NCI-H510A treated with DMSO at 0.1 percent for 48 hours (cell line): ENCODE results near the gene COX18.
A peak's percentile ranks its signal among the peaks of the same experiment; 100 is the strongest.

Experiments used
- DNase-seq: peaks from one replicate; lab custom pipeline; 2025; lab: John Stamatoyannopoulos, UW

COX18 gene, protein sequence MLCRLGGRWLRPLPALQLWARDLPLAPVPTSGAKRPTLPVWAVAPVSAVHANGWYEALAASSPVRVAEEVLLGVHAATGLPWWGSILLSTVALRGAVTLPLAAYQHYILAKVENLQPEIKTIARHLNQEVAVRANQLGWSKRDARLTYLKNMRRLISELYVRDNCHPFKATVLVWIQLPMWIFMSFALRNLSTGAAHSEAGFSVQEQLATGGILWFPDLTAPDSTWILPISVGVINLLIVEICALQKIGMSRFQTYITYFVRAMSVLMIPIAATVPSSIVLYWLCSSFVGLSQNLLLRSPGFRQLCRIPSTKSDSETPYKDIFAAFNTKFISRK

GRCh38 chr4:73069338-73070073 lies at the start of gene COX18:
COX18 (minus strand) TSS chr4:73069716; CDS start chr4:73069649, 67 bp downstream.
- peak; percentile 98 for DNase-seq

GRCh38 chr4:73109493-73109892 lies 40.0 kb upstream of the COX18 start:
- no peak for DNase-seq

DNA sequence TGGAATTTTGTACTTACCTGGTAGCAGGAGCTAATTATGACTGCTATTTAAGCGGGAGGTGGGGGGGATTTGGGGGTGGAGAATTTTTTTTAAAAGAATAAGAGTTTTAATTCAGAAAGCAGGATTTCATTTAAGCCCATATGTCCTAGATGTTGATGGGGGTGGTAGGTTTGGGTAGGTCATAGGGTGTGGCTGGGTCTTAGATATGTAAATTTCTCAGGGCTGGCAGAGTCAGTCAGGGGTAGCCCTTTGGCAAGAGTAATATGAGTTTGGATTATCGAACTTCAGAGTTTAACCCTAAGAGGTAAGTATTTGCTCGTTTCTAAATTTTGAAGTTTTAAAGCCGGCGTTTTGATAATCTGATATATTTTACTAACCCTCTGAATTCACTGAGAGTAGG lies 35.2 kb upstream of the COX18 start:
- DNase-seq, result no peak

- no peak for DNase-seq
Observed at GRCh38 chr4:73103799-73104503, 34.4 kb upstream of the COX18 start.

DNA sequence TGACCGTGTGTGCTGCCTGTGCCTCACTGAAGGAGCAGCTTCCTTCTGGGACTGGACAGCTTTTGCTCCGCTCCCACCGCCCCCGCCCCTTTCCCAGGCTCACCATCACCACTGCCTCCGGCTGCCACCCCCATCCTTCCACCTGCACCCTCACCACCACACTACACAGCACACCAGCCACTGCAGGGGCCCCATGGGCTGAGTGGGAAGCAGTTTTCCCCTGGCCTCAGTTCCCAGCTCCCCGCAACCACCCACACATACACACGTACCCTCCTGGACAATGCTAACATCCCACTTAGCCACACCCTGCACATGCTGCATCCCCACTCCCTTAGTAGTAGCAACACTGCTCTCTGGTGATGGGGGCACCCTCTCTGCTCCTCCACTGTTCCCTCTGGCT lies 29.6 kb upstream of the COX18 start:
- no peak for DNase-seq

- no peak for DNase-seq
Observed at GRCh38 chr4:73098713-73099112, 29.2 kb upstream of the COX18 start.

DNA sequence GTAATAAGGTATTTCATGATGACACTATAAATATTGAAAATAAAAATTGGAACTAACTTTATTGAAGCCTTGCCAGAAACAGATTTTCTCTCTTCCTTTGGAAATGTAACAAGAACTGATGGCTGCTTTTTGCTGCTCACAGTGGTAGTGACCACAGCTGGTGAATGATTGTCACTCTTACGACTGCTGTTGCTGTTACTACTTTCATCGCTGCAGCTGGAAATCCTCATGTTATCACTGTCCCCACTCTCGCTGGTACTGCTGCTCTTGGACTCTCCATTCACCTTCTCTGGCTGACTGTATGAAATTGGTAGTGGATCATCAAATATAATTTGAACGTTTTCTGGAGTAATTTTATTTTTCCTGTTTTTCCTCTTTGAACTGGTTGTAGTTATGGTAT lies 28.5 kb upstream of the COX18 start:
- DNase-seq, result no peak

DNA sequence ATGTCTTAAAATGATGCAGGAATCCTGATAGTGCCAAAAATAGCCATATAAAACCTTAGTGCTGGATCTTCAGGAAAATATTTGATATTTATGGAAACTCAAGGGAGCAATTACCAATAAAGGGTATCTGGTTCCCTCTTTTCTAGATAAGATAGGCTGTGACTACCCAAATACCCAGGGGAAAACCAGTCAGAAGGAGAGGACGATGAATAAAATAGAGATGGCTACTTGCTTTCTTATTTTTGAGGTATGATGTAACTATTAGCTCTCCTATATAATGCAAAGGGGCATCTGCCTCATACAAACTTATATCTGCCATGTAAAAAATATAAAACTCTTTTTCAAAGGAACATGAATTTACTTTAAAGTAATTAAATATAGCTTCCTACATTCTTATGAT lies 23.4 kb upstream of the COX18 start:
- DNase-seq, result no peak

DNA sequence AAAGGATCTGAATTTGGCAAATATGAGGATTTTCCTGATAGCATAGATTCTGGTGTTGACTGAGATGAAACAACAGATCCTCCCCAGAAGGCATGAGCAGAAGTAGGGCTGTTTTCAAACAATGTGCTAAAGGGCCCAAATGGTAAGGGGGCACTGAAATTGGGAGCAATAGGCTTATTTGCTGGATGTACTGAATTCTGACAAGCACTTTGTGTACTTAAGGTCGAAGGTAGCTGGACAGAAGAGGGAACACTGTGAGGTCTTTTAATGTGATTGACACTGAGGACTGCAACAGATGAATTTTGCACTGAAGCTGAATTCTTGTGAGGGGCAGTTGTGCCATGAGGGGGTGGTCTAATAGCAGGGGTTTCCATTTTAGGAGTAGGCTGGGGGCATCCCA lies 21.2 kb upstream of the COX18 start:
- DNase-seq, result no peak

- DNase-seq, result no peak
Observed at GRCh38 chr4:73087871-73088270, 18.4 kb upstream of the COX18 start.

- DNase-seq, result no peak
Observed at GRCh38 chr4:73086095-73086868, 16.8 kb upstream of the COX18 start.

GRCh38 chr4:73080789-73081188 lies 11.3 kb upstream of the COX18 start:
- no peak for DNase-seq

DNA sequence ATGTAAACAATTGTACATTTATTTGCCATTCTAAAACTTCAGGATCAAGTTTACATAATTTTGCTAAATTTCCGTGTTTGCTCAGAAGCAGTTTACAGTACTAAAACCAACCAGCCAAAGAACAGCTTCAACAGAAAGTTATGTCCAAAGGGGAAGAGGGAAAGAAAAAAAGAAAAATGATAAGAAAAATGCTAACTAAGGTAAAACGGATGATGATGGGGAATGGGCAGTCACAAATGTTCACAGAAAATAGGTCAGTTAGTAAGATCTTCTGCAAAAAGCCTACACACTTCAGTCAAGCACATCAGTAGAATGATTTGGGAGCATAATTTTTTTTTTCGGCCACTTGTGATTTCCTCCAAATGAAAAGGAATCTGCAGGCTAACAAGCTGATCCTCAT lies 6.3 kb upstream of the COX18 start:
- DNase-seq, result no peak

DNA sequence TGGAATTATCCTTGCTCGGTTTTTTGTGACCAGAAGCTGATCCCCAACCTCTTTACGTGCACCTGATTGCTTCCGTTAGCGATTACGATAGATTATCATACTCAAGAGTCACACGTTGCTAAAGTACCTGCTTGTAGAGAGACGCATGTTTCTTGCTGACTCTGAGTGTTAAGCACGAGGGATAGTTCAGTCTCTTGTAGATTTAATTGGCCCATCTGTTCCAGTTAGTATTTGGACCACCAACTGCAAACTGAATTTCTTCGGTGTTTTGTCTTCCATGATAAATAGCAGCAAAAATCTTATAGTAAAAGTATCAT lies 516 bp upstream of the COX18 start:
- DNase-seq, result peak; percentile 98

- DNase-seq, result peak; percentile 90
Observed at GRCh38 chr4:73068491-73069337, 802 bp downstream of the COX18 start.

DNA sequence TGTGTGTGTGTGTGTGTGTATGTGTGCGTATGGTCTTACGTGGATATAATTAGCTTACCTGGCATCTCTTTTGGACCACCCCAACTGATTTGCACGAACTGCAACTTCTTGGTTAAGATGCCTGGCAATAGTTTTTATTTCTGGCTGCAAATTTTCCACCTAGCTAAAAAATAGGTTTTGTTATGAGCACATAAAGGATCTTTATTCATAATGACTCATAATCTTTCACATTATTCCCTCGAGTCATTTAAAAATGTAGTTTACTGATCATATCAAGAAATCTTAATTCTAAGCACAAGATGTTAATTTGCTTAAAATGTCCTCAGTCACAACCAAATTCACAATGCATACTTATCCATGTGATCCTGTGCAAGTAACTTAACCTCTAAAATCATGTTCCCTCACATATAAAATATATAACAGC lies 1.5 kb downstream of the COX18 start:
- DNase-seq, result no peak

- DNase-seq, result no peak
Observed at GRCh38 chr4:73066928-73067327, 2.6 kb downstream of the COX18 start.

- no peak for DNase-seq
Observed at GRCh38 chr4:73066445-73066844, 3.1 kb downstream of the COX18 start.

DNA sequence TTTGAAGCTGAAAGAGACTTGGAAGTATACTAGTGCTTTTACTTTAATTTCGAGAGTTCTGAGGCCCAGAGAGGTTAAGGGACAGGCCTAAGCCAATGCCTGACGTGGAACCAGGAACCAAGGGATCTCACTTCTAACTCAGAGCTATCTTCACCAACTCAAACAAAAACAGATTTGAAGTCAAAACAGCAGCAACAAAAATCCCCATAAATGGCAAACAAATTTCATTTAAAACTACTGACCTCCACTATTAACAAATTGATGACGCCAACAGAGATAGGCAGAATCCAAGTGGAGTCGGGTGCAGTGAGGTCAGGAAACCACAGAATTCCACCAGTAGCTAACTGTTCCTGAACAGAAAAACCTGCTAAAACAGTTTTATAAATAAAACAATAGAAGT lies 5.0 kb downstream of the COX18 start:
- no peak for DNase-seq

DNA sequence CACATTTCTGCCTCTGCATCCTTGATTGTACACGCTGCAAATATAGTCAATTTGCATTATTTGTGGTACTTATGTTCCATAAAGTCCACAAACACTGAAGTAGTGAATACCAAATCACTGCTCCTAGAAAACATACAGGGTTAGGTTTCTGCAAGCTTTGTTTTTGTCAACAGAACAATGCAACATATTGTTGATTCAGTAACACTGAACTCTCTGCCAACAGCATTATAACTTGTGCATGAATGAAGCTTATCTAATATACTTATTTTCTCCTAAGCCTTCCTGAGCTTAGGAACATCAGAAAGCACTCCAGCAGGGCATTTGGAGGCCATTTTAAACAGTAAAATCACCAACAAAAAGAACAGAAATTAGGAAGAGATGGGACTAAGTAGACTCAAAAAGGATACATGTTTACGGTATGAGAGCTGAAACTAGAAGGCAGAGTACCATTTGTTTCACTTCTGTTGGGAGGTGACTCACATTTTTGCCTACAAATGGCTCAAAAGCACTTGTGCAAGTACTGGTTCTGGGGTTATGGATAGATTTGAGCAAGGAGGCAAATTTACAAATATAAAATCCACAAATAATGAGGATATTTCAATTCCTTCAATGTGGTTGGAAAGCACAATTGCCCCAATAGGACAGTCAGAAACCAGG lies 14.1 kb downstream of the COX18 start:
- no peak for DNase-seq

DNA sequence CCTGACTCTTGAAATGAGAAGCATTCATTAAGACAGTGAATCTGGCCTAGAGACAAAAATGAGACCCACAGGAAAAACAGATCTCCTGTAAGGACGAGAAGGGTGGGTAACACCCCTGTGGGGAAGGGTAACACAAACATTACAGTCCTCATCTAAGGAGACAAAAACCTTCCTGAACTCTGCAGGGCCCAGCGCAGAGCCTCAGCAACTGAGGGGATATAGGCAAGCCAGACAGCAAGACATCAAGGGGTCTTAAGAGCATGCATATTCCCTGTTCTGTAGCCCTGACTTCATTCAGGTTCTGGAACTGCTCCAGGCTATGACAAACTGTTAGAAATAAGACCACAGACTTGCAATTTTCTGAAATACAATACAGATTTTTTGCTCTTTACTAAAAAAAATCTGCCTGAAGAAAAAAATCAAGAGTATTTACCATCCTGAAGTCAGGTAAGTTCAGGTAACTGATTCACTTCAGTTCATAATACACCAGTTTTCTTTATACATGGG lies 15.5 kb downstream of the COX18 start:
- DNase-seq, result no peak
